ENCODE results near the gene FAS. TPM values are rescaled to one million over a fixed set of nuclear protein-coding genes. Genes with fewer than 3 reads are reported as not detected.

Gene FAS
- total and polyA plus RNA-seq, 4 donors, result 2.2 to 13.2 (median 5.9) TPM

- TF ChIP-seq NR2F2 (IDR thresholded peaks at IDR 0.05), result no peak
- TF ChIP-seq, protein P1, sequence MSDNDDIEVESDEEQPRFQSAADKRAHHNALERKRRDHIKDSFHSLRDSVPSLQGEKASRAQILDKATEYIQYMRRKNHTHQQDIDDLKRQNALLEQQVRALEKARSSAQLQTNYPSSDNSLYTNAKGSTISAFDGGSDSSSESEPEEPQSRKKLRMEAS (IDR thresholded peaks at IDR 0.05), result no peak
- Histone ChIP-seq H3K27me3 (ENCODE audit: control insufficient read depth in 4 of 4, insufficient read depth in 4 of 4, low read length in 3 of 4) (no peaks in the 10 kb centered on the region), H3K4me1 (ENCODE audit: control insufficient read depth in 4 of 4, insufficient read depth in 4 of 4, low read length in 3 of 4) (peaks cover 3 to 11% (median 4%) of the 10 kb centered on the region in 4 donors), H3K27ac (ENCODE audit: low read depth in 1 of 2, low read length in 2 of 2) (no peak overlapping the region), H3K9ac (ENCODE audit: low read depth in 1 of 2, low read length in 2 of 2) (no peak overlapping the region), H3K36me3 (ENCODE audit: control insufficient read depth in 4 of 4, insufficient read depth in 3 of 4, low read depth in 1 of 4, low read length in 3 of 4) (no peaks in the 10 kb centered on the region), H3K4me3 (ENCODE audit: low read depth in 1 of 3, low read length in 3 of 3) (no peak overlapping the region), H3K9me3 (ENCODE audit: control insufficient read depth in 4 of 4, low read length in 3 of 4) (no peaks in the 10 kb centered on the region)
- no peak for DNase-seq (ENCODE audit: low spot score)
- 75% methylated on average over 2 of the region's 2 CpGs for WGBS
These were observed 40.2 kb downstream of the FAS start for GRCh38 chr10:89030791-89031190.

DNA sequence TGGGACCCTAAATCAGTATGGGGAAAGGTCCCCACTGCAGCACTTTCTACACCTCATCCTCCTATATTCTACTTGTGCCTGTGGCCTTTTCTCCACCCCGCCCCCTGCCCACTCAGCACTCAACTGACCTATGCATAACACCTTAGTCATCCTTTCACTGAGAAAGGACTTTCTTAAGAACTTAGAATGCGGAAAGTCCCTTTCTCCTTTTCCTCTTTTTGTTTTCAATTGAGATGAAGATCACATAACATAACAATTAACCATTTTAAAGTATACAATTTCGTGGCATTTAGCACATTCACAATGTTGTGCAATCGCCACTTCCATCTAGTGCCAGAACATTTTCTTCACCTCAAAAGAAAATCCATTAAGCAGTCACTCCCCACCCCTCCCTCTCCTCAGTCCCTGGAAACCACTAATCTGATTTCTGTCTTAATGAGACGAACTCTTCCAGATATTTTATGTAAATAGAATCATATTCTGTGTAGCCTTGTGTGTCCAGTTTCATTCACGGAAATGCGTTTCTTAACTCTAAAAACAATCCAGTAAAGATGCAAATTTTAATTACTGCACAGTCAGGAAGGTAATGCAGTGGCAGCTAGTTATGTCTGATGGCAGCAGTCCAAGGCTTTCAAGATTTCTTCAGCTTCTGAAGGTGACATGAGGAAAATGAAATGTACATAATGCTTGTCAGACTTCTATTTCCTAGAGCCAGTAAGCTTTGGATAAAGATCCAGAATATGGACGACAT, 41.7 kb downstream of the FAS start:
- H3K9me3 ChIP-seq (ENCODE audit: control insufficient read depth in 4 of 4, low read length in 3 of 4), result no peaks in the 10 kb centered on the region
- H3K27ac ChIP-seq (ENCODE audit: low read depth in 1 of 2, low read length in 2 of 2), result no peak overlapping the region
- no peak for DNase-seq (ENCODE audit: low spot score)
- H3K27me3 ChIP-seq (ENCODE audit: control insufficient read depth in 4 of 4, insufficient read depth in 4 of 4, low read length in 3 of 4), result no peaks in the 10 kb centered on the region
- no peak overlapping the region for H3K4me3 ChIP-seq (ENCODE audit: low read depth in 1 of 3, low read length in 3 of 3)
- WGBS, result 63% methylated on average over 8 of the region's 8 CpGs
- TF ChIP-seq NR2F2 (IDR thresholded peaks at IDR 0.05) (no peak), REST (IDR thresholded peaks at IDR 0.05) (no peak), RAD21 (IDR thresholded peaks at IDR 0.05) (no peak), EGR1 (IDR thresholded peaks at IDR 0.05; ENCODE audit: low read depth in 2 of 2) (no peak), HNF4G (IDR thresholded peaks at IDR 0.05) (no peak), CTCF (IDR thresholded peaks at IDR 0.05; ENCODE audit: low read depth, low read length, missing input control) (no peak), HNF4A (conservative IDR thresholded peaks at IDR 0.05) (no peak), ATF3 (IDR thresholded peaks at IDR 0.05) (no peak), JUND (IDR thresholded peaks at IDR 0.05) (no peak), TAF1 (conservative IDR thresholded peaks at IDR 0.05) (no peak)
- TF ChIP-seq, protein P1 (IDR thresholded peaks at IDR 0.05), result no peak
- H3K9ac ChIP-seq (ENCODE audit: low read depth in 1 of 2, low read length in 2 of 2), result no peak overlapping the region
- H3K36me3 ChIP-seq (ENCODE audit: control insufficient read depth in 4 of 4, insufficient read depth in 3 of 4, low read depth in 1 of 4, low read length in 3 of 4), result no peaks in the 10 kb centered on the region
- peaks cover 3 to 11% (median 4%) of the 10 kb centered on the region in 4 donors for H3K4me1 ChIP-seq (ENCODE audit: control insufficient read depth in 4 of 4, insufficient read depth in 4 of 4, low read length in 3 of 4)

Data from liver (tissue), 9 donors.